SK-N-SH (cell line): ENCODE results near the gene SPATA13. TPM values are rescaled to one million over a fixed set of nuclear protein-coding genes. Genes with fewer than 3 reads are reported as not detected.

ENCODE experiments used
- CTCF ChIA-PET: fragments of 300-600, 350-600 bp; formaldehyde crosslinking; extraction: SDS; loops from one replicate; lab custom pipeline; 2021; lab: Yijun Ruan, JAX
- POLR2A ChIA-PET: fragments of 350-600 bp; sonication (Branson Sonifier 250); formaldehyde crosslinking; extraction: SDS; loops from one replicate; lab custom pipeline; 2020; ENCODE audit warnings: antibody characterized with exemption, inconsistent platforms; lab: Yijun Ruan, JAX
- DNase-seq: peaks from one replicate; pipeline ENCODE4 v3.0.0; 2012
- H2AFZ ChIP-seq: fragments of 200-600 bp; sonication (generic); 2 replicates; pipeline ENCODE4 v1.8.1; 2016; ENCODE audit warnings: antibody characterized with exemption, mild to moderate bottlenecking, low read depth
- H3F3A ChIP-seq: fragments of 200-600 bp; sonication (generic); replicated peaks from 2 replicates; pipeline ENCODE3; 2016; ENCODE audit warnings: antibody characterized with exemption, mild to moderate bottlenecking; ENCODE audit not compliant: insufficient read depth
- H3K27ac ChIP-seq, 2 experiments: fragments of 200-500 bp in 1 of 2; fragments of 200-600 bp in 1 of 2; sonication (Bioruptor generic) in 1 of 2; sonication (generic), shearing (Covaris generic) in 1 of 2; 2 replicates each; pipeline versions ENCODE4 v1.5.1 to v1.6.1; 2014 to 2016; ENCODE audit warnings: low read depth in 2 of 2, inconsistent platforms in 1 of 2, low read length in 1 of 2, mild to moderate bottlenecking in 1 of 2, mixed read lengths in 1 of 2
- H3K27me3 ChIP-seq: fragments of 200-600 bp; sonication (generic), shearing (Covaris generic); 2 replicates; pipeline ENCODE4 v1.6.1; 2016; ENCODE audit warnings: mixed run types; ENCODE audit not compliant: insufficient read depth
- H3K36me3 ChIP-seq, 2 experiments: fragments of 200-500 bp in 1 of 2; fragments of 200-600 bp in 1 of 2; sonication (Bioruptor generic) in 1 of 2; sonication (generic) in 1 of 2; replicated peaks in 1 of 2; 2 replicates each; pipeline versions ENCODE3 to v1.5.1; 2014 to 2016; ENCODE audit warnings: low read length in 1 of 2, mild to moderate bottlenecking in 1 of 2; ENCODE audit not compliant: insufficient read depth in 2 of 2, control insufficient read depth in 1 of 2
- H3K4me1 ChIP-seq, 2 experiments: fragments of 200-500 bp in 1 of 2; fragments of 200-600 bp in 1 of 2; sonication (Bioruptor generic) in 1 of 2; sonication (generic), shearing (Covaris generic) in 1 of 2; 2 replicates each; pipeline versions ENCODE4 v1.5.1 to v1.6.1; 2014 to 2016; ENCODE audit warnings: low read depth in 1 of 2, low read length in 1 of 2, mixed run types in 1 of 2; ENCODE audit not compliant: insufficient read depth in 2 of 2, control insufficient read depth in 1 of 2
- H3K4me2 ChIP-seq: fragments of 200-600 bp; sonication (generic), shearing (Covaris generic); 2 replicates; pipeline ENCODE4 v1.6.1; 2017; ENCODE audit warnings: mixed run types
- H3K4me3 ChIP-seq, 2 experiments: fragments of 200-500 bp in 1 of 2; fragments of 200-600 bp in 1 of 2; sonication (Bioruptor generic) in 1 of 2; sonication (generic), shearing (Covaris generic) in 1 of 2; 2 replicates each; pipeline versions ENCODE4 v1.5.1 to v1.8.1; 2014 to 2016; ENCODE audit warnings: low read depth in 2 of 2, inconsistent platforms in 1 of 2, low read length in 1 of 2, mild to moderate bottlenecking in 1 of 2, mixed read lengths in 1 of 2, moderate library complexity in 1 of 2
- H3K79me2 ChIP-seq: fragments of 200-600 bp; sonication (generic); 2 replicates; pipeline ENCODE4 v1.8.1; 2017; ENCODE audit warnings: mild to moderate bottlenecking; ENCODE audit not compliant: insufficient read depth
- H3K9ac ChIP-seq: fragments of 200-600 bp; sonication (generic); 2 replicates; pipeline ENCODE4 v1.6.1; 2017; ENCODE audit warnings: mixed run types
- H3K9me2 ChIP-seq: fragments of 200-600 bp; sonication (generic); 2 replicates; pipeline ENCODE4 v1.6.1; 2017; ENCODE audit warnings: mixed run types
- H3K9me3 ChIP-seq: fragments of 200-600 bp; sonication (generic); 2 replicates; pipeline ENCODE4 v1.6.1; 2017; ENCODE audit warnings: mixed run types, mild to moderate bottlenecking, moderate library complexity
- H4K20me1 ChIP-seq: fragments of 200-600 bp; sonication (generic); 2 replicates; pipeline ENCODE4 v1.6.1; 2017; ENCODE audit warnings: mild to moderate bottlenecking, mixed run types; ENCODE audit not compliant: insufficient read depth
- EZH2phosphoT487 ChIP-seq: fragments of 200-600 bp; sonication (generic); IDR thresholded peaks from 2 replicates; pipeline ENCODE4 v1.6.1; 2017; ENCODE audit warnings: low read depth, mixed run types, mild to moderate bottlenecking, antibody characterized with exemption, moderate library complexity, borderline replicate concordance
- FOSL2 ChIP-seq: IDR thresholded peaks from 2 replicates; pipeline ENCODE4 v1.4.0; 2012; ENCODE audit warnings: low read depth, mild to moderate bottlenecking, moderate library complexity, borderline replicate concordance
- FOXM1 ChIP-seq: IDR thresholded peaks from 2 replicates; pipeline ENCODE4 v1.4.0; 2012; ENCODE audit warnings: low read depth, mild to moderate bottlenecking
- TAF1 ChIP-seq: IDR thresholded peaks from 2 replicates; pipeline ENCODE4 v1.6.1; 2012; ENCODE audit warnings: low read depth, mild to moderate bottlenecking, low read length, moderate library complexity, borderline replicate concordance
- WGBS: methylation state at CpG from one replicate; pipeline ENCODE4 v1.1.6; 2017; ENCODE audit warnings: low lambda C conversion rate; 5-methylcytosine and 5-hydroxymethylcytosine counted together
- polyA plus RNA-seq, 3 experiments: library from polyadenylated mRNA; depleted of rRNA; stranded (reverse); fragments of >200 nt; gene quantifications; 2 replicates each; pipeline ENCODE4 v1.2.3, GENCODE V29; 2012
- TF ChIP-seq, protein P1 (sequence below): fragments of 150-350 bp; IDR thresholded peaks from 2 replicates; pipeline ENCODE4 v1.6.1; 2017; ENCODE audit warnings: antibody characterized with exemption, low read length, low read depth, borderline replicate concordance
- TF ChIP-seq, protein P2 (sequence below): IDR thresholded peaks from 2 replicates; pipeline ENCODE4; 2012
- TF ChIP-seq, protein P3 (sequence below): IDR thresholded peaks from 2 replicates; pipeline ENCODE4 v1.4.0; 2012; ENCODE audit warnings: low read depth, borderline replicate concordance

The SPATA13 gene
- polyA plus RNA-seq, 1 of the 3 experiments (the other 2 are of a cell fraction): 4.3 TPM

DNA sequence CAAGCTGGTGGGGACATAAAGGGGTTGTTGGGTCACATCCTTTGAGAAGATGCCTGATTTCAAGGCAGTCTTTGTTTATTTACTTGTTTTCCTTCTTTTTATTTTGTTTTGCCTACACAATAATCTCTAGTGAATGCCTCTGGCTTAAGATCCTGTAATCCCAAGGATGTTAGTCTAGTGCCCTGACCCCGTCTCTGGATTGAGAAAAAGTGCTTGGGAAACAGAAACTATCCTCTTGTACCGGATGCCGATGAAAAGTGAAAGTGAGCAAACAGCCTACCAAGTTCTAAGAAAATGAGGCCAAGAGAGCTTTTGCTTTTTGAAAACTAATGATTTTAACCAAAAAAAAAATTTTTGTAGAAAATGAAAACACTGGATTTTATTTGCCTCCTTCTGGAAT, 106.8 kb downstream of the SPATA13 start:
- Histone ChIP-seq H3F3A (no peaks in the 10 kb centered on the region), H3K79me2 (no peaks in the 10 kb centered on the region), H3K9me2 (no peaks in the 10 kb centered on the region), H3K9ac (no peak overlapping the region), H3K4me2 (no peak overlapping the region), H3K4me3 (no peak overlapping the region), H3K36me3 (no peaks in the 10 kb centered on the region), H2AFZ (no peak overlapping the region), H3K4me1 (peaks cover 7 to 10% of the 10 kb centered on the region in 2 experiments; a peak in 3 of 4 replicates), H3K9me3 (no peaks in the 10 kb centered on the region), H3K27me3 (no peaks in the 10 kb centered on the region), H3K27ac (no peak overlapping the region), H4K20me1 (no peaks in the 10 kb centered on the region)
- TF ChIP-seq, protein P1, sequence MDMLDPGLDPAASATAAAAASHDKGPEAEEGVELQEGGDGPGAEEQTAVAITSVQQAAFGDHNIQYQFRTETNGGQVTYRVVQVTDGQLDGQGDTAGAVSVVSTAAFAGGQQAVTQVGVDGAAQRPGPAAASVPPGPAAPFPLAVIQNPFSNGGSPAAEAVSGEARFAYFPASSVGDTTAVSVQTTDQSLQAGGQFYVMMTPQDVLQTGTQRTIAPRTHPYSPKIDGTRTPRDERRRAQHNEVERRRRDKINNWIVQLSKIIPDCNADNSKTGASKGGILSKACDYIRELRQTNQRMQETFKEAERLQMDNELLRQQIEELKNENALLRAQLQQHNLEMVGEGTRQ: no peak
- TF ChIP-seq EZH2phosphoT487: no peak
- CTCF ChIA-PET: interaction anchor here (2.1 kb wide), 1 partner anchor 38 kb away, joined by 6 read pairs; no protein-coding TSS in a partner anchor
- DNase-seq: no peak
- POLR2A ChIA-PET: no interaction called here
- WGBS: 95% methylated on average over 3 of the region's 3 CpGs

DNA sequence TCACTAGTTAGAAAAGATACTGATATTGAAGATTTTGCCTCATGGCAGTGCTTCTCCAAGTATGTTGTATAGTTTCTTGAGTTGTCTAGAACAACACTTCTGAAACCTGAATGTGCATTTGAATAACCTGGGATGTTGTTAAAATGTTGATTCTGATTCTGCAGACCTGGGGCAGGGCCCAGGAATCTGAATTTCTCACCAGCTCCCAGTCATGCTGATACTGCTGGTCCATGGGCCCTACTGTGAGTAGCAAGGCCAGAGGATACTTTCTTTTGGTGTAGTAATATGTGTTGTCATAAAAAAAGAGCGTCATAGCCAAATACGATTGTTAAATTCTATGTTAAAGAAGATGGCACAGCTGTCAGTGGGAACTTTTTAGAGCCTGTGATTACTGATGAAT, 107.3 kb downstream of the SPATA13 start:
- H4K20me1 ChIP-seq: no peaks in the 10 kb centered on the region
- no peak overlapping the region for H3K9ac ChIP-seq
- H3K27me3 ChIP-seq: no peaks in the 10 kb centered on the region
- no peaks in the 10 kb centered on the region for H3K9me2 ChIP-seq
- TF ChIP-seq, protein P2, sequence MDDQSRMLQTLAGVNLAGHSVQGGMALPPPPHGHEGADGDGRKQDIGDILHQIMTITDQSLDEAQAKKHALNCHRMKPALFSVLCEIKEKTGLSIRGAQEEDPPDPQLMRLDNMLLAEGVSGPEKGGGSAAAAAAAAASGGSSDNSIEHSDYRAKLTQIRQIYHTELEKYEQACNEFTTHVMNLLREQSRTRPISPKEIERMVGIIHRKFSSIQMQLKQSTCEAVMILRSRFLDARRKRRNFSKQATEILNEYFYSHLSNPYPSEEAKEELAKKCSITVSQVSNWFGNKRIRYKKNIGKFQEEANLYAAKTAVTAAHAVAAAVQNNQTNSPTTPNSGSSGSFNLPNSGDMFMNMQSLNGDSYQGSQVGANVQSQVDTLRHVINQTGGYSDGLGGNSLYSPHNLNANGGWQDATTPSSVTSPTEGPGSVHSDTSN: no peak
- TF ChIP-seq TAF1 (no peak), FOXM1 (no peak), FOSL2 (no peak)
- TF ChIP-seq, protein P3, sequence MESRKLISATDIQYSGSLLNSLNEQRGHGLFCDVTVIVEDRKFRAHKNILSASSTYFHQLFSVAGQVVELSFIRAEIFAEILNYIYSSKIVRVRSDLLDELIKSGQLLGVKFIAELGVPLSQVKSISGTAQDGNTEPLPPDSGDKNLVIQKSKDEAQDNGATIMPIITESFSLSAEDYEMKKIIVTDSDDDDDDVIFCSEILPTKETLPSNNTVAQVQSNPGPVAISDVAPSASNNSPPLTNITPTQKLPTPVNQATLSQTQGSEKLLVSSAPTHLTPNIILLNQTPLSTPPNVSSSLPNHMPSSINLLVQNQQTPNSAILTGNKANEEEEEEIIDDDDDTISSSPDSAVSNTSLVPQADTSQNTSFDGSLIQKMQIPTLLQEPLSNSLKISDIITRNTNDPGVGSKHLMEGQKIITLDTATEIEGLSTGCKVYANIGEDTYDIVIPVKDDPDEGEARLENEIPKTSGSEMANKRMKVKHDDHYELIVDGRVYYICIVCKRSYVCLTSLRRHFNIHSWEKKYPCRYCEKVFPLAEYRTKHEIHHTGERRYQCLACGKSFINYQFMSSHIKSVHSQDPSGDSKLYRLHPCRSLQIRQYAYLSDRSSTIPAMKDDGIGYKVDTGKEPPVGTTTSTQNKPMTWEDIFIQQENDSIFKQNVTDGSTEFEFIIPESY: no peak
- TF ChIP-seq, all 33 proteins: peak for 0
- H3K4me1 ChIP-seq: peaks cover 11 to 15% of the 10 kb centered on the region in 2 experiments; a peak in 3 of 4 replicates
- ChIA-PET CTCF (interaction anchor here (2.1 kb wide), 1 partner anchor 39 kb away, joined by 6 read pairs; no protein-coding TSS in a partner anchor), POLR2A (no interaction called here)
- no peak overlapping the region for H3K4me3 ChIP-seq
- no peak overlapping the region for H3K4me2 ChIP-seq
- H3K79me2 ChIP-seq: no peaks in the 10 kb centered on the region
- 100% methylated on average over 2 of the region's 2 CpGs for WGBS
- no peaks in the 10 kb centered on the region for H3K9me3 ChIP-seq
- no peak overlapping the region for H2AFZ ChIP-seq
- no peak for DNase-seq
- no peak overlapping the region for H3K27ac ChIP-seq
- H3F3A ChIP-seq: no peaks in the 10 kb centered on the region
- no peaks in the 10 kb centered on the region for H3K36me3 ChIP-seq
